GM19455 (cell line): ENCODE measurements around the gene MVB12B.

Experiments used
- ATAC-seq: cut with Tn5 transposase; IDR thresholded peaks from one replicate; pipeline ENCODE4 v1.9.1; 2021; ENCODE audit not compliant: unreplicated experiment

The MVB12B gene

DNA sequence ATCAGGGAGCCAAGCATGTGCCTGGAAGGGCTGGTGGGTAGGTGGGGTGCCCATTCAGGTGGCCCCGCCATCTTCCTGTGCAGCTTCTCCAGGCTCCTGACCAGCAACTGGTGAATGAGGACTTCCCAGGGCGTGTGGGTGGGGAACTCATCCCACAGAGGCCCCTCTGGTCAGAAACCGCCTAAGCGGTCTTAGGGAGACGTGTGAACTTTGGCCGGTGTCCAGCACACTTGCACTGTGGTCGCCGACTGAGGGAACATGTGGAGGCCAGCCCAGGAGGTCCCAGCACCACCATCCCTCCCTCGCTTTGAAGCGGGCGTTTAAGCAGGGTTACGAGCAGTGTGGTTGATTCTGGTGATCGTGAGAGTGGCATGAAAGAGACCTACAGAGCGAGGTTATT, 77.8 kb downstream of the MVB12B start:
- ATAC-seq, result no peak

DNA sequence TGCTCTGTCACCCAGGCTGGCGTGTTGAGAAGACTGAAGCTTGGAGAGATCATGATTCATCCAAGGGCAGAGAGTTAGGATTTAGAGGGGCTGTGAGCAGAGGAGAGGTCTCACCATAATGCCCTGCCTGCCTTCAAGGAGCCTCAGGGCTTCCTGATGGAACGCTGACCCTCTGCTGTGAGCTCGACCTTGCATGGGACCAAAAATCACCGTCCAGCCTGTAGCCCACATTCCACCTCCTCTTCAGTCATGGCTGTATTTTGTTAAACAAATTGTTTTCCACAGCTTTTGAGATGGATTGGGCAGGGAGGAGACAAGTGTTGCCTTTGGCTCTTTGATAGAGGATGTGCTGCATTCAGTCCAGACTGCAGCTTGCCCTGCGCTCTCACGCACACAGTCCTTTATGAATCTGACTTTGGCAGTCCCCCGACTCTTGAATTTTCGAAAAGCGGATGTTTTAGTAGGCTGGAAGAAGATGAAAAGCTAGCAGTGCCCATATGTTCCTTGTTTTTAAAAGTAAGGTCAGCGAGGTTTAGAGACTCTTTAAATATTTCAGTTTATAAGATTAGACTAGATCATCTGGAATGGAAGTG, 79.5 kb downstream of the MVB12B start:
- ATAC-seq, result no peak

DNA sequence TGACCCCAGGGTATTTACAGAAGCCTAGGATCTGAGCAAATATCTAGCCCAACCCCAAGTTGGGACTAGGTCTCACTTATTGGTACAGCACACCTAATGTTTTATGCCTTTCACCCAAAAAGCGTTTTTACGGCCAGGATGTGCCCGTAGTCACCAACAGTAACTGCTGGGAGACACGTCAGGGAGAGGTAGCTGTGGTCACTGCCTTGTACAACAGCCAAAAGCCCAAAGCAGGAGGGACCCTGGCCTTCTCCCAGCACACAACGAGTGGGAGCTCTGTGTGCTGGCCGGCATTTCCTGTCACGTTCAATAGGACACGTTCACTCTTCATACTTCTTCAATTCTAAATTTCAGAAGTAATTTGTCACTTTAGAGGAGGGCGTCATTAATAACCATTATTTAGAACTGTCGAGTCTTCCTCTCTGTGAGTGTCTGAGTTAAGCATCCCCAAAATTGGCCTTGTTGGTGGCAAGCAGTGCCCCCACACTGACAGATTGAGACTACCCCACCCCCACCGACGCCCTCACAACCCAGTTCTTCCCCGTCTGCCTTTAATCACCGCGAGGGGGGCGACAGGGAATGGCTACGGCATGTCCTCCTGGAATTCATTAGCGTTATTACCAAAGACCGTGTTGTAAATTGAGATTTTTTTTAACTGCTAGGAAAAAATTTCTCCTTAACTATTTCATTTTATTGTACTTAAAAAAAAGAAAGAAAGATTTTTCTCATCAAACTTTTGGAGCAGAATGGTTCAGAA, 80.7 kb downstream of the MVB12B start:
- no peak for ATAC-seq

GRCh38 chr9:126408004-126408403, 81.4 kb downstream of the MVB12B start:
- ATAC-seq, result no peak

GRCh38 chr9:126410229-126410628, 83.6 kb downstream of the MVB12B start:
- no peak for ATAC-seq

DNA sequence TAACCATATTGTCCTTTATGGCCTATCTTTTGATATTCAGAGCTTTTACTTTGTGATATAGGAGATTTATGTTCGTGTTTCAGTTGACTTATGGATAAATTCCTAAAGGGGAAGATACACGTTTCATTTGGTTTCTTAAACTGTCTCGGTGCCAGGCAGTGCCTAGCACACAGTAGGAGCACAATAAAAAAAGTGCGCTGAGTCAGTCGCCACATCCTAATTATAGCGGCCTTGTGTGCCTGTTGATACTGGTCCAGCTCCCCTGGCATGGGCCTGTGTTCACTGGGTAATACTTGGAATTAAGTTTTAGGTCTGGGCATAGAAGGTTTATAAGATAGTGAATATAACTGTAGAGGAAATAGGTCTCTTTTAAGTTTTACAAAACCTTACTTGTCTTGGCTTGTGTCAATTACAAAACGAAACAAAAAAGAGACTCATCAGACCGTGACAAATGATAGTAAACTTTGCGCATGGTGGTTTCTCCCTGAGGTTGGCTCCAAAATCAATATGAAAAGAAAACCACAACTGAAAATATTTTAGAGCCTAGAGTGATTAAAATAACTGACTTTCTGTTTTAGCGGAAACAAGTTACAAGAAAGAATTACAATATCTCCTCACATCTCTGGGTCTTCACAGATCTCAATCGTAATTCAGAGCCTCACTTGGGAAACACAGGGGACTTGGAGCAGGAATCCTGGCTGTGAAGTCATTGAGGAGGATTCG, 84.8 kb downstream of the MVB12B start:
- ATAC-seq, result peak; percentile 89

GRCh38 chr9:126411948-126412284, 85.3 kb downstream of the MVB12B start:
- no peak for ATAC-seq

GRCh38 chr9:126412905-126413304, 86.3 kb downstream of the MVB12B start:
- ATAC-seq, result no peak

DNA sequence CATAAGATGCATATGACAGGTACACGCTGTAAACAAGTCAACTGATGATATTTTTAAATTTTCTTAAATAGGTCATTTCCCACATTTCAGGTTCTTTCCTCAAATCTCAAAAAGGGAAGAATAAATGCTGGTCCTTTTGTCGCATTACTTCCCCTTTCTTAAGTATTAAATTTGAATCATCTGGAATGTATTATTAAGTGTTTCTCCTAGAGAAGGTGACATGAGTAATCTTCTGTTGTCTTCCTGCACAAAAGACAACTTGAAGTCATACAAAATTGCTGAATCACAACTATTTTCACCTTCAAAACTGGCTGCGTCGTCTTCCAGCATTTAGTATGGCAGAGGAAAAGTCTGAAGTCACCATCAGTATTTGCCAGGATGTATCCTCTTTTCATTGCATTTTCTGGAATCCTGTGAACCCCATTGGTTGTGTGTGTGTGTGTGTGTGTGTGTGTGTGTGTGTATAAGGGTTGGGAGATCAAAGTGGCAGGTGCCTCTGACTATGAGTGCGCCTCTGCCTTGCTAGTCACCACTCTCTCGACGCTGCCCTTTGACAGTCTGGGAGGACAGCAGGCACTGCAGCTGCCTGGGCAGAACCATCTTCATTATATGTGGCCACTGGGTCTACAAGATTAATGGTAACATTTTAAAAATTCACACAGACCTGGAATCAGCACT, 86.9 kb downstream of the MVB12B start:
- ATAC-seq, result no peak

GRCh38 chr9:126415741-126416370, 89.2 kb downstream of the MVB12B start:
- no peak for ATAC-seq

GRCh38 chr9:126417043-126417442, 90.4 kb downstream of the MVB12B start:
- ATAC-seq, result no peak

DNA sequence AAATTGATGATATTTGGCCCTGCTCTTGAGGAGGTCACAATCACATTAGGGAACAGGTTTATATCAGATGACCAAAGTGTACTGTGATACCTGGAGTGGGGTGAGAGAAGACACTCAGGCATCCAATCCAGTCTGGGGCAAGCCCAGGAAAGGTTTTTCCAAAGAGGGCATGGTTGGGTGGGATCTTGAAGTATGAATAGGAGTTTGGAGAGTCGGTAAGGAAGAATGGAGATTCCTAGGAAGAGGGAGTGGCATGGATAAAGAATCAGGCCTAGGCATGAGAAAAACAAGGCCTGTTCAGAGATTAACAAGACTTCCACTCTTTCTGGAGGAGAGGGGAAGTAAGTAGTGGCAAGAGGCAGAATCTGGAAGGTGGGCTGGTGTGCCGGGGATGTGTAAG, 91.1 kb downstream of the MVB12B start:
- ATAC-seq, result no peak

- ATAC-seq, result no peak
Observed at GRCh38 chr9:126418608-126419007, 92.0 kb downstream of the MVB12B start.

DNA sequence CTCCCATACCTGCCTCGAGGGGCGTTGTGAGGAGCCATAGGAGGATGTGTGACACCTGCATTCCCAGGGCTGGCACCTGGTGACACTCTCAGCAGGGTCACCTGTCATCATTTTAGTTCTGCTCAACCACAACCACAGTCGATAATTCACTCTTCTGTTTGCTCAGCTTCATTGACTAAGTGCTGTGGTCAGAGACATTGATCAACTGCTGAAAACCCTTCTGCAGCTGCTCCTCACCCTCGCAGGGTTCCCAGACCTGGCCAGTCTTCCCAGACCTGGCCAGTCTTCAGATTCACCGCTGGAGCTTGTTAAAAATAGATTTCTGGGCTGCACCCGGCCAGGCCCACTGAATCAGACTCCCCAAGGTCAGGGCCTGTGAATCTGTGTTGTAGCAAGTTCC, 92.8 kb downstream of the MVB12B start:
- no peak for ATAC-seq

DNA sequence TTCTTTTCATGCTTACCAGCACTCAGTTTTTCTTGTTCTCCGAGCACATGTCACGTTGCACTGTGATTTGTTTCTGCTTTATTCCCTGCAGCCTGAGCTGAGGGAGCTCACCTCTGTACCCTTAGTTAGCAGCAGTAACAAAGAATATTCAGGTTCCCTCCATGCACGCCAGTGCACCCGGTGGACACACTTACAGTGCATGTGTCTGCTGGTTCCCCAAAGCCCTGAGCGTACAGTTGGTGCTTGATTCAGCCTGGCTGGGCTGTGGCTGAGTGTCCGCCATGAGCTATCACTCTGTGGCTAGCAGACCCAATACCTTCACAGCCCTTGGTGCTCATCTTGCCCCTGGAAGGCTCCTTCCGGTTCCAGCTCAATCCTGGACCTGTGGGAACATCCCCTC, 93.5 kb downstream of the MVB12B start:
- no peak for ATAC-seq

DNA sequence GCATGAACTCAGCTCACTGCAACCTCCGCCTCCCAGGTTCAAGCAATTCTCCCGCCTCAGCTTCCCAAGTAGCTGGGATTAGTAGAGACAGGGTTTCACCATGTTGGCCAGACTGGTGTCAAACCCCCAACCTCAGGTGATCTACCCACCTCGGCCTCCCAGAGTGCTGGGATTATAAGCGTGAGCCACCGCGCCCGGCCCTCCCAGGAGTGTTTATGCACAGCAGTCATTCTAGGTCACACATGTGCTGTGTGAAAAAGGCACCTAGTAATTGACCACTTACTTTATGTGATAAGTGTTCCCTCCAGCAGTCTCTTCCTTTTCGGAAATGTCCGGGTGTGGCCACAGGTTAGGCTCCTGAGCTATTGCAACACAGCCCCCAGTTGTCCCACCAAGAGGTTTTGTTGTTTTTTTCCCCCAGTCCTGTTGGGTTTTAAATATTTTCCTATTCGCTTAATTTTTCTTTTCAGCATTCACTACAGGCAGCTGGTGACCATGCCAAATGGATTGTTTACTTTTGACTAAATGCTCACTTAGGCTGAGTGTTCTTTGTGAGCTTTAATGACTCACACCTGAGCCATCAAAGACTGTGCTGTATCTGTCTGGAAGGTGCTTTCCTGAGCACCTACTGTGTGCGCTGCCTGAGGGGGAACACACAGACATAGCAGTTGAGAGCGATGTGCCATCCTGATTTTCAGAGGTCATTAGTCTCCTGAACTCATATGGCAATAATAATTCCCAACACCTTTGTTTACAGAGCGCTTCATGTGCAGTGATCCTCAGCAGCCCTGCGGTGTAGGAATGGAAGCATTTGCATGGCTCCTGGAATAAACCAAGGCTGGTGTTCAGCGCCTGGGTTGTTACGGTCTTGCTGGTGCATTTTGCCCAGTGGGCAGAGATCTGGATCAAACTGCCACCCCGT, 94.3 kb downstream of the MVB12B start:
- no peak for ATAC-seq

DNA sequence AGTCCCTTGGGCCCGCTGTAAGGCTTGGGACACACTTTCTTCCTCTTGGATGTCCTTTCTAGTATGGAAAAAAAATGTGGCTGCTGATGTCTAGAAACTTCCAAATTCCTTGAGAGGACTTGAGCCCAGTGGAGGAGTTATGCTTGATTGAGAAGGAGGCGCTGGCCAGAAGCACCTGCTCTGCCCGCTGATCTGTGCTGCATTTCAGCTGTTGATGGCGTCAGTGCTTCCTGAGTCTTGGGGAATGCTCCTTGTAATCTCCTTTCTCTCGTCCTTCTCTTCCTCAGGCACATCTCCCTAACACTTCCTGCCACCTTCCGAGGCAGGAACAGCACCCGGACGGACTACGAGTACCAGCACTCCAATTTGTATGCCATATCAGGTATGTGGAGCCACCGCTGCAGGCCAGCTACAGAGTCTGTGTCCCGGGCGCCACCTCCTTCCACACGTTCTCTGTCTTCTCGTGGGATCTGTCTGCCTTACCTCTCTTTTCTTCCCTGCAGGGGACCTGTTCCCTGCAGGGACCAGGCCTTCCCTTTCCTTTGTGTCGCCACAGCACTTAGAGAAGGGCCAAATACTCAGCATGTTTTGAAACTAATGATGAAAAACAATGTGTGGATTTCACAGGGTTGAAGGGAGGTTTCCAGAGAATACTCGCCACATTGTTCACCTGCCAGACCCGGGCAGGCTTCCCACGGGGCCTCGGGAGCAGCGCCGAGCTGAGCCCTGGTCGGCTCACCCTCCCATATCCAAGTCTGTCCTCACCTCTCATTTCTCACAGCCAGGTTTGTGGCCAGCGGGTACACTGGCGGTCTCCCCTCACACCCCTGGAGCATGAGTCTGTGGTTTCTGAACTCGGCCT, 95.2 kb downstream of the MVB12B start:
- no peak for ATAC-seq

DNA sequence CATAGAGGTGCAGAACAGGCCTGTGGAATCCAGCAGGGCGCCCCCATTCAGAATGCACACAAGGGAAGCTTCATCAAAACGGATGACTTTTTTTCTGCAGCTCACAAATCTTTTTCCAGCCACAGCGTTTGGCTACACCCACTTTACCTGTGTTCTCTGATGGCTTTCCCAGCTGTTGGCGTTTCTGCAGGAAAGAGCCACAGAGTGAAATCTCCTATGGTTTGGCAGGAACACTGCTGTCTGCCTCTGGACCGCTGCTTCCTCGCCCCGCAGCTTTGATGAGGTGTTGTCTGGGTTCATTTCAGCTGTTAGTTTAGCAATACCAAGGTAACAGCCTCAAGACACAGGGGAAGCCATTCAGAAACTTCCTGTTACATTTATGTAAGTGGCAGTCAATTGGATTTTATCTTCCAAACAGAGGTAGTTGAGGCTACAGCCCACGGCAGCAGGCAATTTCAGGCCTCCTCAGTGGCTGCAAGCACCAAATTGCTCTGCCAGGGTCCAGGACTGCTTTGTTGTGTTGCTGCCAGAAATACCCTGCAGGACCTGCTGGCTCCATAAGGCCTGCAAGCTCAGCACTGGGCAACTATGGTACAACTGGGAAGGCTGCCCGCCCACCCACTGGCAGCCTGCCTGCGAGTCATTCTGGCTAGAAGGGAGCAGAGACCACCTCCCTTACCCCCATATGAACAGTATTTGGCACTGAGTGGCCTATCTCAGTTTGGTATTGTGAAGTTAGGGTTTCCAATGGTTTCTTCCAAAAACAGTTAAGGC, 96.7 kb downstream of the MVB12B start:
- ATAC-seq, result no peak

- ATAC-seq, result no peak
Observed at GRCh38 chr9:126423916-126424185, 97.2 kb downstream of the MVB12B start.
